ENCODE measurements around the gene BMERB1. TPM values are rescaled to one million over a fixed set of nuclear protein-coding genes. Genes with fewer than 3 reads are reported as not detected.
"Not testable (repeated sequence)": the region's sequence is repeated elsewhere in the genome, so short reads cannot be mapped to it uniquely, and the experiment has no call there.

BMERB1 gene
- total RNA-seq, 2 experiments from 2014 or later = 0.85 to 0.98 TPM

DNA sequence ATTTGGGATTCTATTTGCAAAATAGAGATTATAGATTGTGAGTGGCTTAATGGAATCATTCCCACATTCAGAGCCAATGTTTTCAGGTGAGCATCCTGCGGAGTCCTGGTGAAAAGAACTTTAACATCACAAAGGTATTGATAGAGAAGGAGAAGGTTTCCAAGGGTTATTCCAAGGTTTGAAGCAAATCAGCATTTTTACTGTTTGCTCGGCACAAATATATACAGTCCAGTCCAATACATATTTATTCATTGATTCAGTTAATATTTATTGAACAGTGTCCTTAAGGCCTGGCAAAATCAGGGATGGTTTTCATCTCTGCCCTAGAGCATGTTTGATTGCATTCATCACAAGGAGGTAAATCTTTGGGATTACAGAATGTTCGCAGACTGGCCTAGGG lies 32.4 kb upstream of the BMERB1 start:
- H3K36me3 ChIP-seq (ENCODE audit: insufficient read depth, low read length) = no peaks in the 10 kb centered on the region
- Mint-ChIP-seq H3K27me3 (peaks cover 20% of the 10 kb centered on the region), H3K4me1 (ENCODE audit: low read depth) (no peaks in the 10 kb centered on the region), H3K27ac (no peak overlapping the region), H3K4me3 (no peak overlapping the region), H3K9me3 (no peaks in the 10 kb centered on the region), H3K36me3 (ENCODE audit: low read depth) (no peaks in the 10 kb centered on the region)
- no peaks in the 10 kb centered on the region for H3K4me1 ChIP-seq (ENCODE audit: insufficient read depth, low read length)
- POLR2A ChIA-PET = no interaction called here
- no peak overlapping the region for H3K27ac ChIP-seq (ENCODE audit: low read depth in 1 of 2, low read length in 2 of 2)
- ATAC-seq (ENCODE audit: poor library complexity) = no peak
- intact Hi-C loops (cut with DNase I, micrococcal nuclease) = no loop called here
- peaks cover 0 to 6% of the 10 kb centered on the region in 2 experiments for H3K27me3 ChIP-seq (ENCODE audit: control insufficient read depth in 1 of 2, insufficient read depth in 2 of 2, low read length in 2 of 2)
- no peak overlapping the region for H3K4me3 ChIP-seq (ENCODE audit: low read length)
- H3K9me3 ChIP-seq (ENCODE audit: control insufficient read depth in 1 of 2, insufficient read depth in 1 of 2, low read length in 2 of 2) = no peaks in the 10 kb centered on the region
- CTCF ChIA-PET = no interaction called here
- TF ChIP-seq, protein P1, sequence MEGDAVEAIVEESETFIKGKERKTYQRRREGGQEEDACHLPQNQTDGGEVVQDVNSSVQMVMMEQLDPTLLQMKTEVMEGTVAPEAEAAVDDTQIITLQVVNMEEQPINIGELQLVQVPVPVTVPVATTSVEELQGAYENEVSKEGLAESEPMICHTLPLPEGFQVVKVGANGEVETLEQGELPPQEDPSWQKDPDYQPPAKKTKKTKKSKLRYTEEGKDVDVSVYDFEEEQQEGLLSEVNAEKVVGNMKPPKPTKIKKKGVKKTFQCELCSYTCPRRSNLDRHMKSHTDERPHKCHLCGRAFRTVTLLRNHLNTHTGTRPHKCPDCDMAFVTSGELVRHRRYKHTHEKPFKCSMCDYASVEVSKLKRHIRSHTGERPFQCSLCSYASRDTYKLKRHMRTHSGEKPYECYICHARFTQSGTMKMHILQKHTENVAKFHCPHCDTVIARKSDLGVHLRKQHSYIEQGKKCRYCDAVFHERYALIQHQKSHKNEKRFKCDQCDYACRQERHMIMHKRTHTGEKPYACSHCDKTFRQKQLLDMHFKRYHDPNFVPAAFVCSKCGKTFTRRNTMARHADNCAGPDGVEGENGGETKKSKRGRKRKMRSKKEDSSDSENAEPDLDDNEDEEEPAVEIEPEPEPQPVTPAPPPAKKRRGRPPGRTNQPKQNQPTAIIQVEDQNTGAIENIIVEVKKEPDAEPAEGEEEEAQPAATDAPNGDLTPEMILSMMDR (IDR thresholded peaks at IDR 0.05) = no peak
- no peak for DNase-seq

DNA sequence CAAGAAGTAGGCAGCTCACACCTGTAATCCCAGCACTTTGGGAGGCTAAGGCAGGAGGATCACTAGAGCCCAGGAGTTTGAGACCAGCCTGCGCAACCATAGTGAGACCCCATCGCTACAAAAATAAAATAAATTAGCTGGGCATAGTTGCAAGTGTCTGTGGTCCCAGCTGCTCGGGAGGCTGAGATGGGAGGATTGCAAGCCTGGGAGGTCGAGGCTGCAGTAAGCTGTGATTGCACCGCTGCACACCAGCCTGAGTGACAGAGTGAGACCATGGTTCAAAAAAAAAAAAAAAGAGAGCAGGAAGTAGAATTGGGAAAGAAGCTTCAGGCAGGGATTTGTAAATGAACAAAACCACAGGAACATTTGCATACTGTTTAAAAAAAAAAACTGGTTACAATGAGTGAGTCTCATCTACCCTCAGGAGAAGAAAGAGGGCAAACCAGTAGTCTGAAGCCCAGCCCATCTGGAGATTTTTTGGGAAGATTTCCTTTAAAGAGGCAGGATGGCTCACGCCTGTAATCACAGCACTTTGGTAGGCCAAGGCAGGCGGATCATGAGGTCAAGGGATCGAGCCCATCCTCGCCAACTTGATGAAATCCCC lies 30.9 kb upstream of the BMERB1 start:
- DNase-seq = no peak
- Mint-ChIP-seq H3K4me1 (ENCODE audit: low read depth) (no peaks in the 10 kb centered on the region), H3K4me3 (no peak overlapping the region), H3K27me3 (peaks cover 8% of the 10 kb centered on the region), H3K36me3 (ENCODE audit: low read depth) (no peaks in the 10 kb centered on the region), H3K9me3 (no peaks in the 10 kb centered on the region), H3K27ac (no peak overlapping the region)
- no peak overlapping the region for H3K4me3 ChIP-seq (ENCODE audit: low read length)
- H3K36me3 ChIP-seq (ENCODE audit: insufficient read depth, low read length) = no peaks in the 10 kb centered on the region
- no peak overlapping the region for H3K27ac ChIP-seq (ENCODE audit: low read depth in 1 of 2, low read length in 2 of 2)
- ChIA-PET POLR2A (no interaction called here), CTCF (no interaction called here)
- intact Hi-C loops (cut with DNase I, micrococcal nuclease) = no loop called here
- no peaks in the 10 kb centered on the region for H3K27me3 ChIP-seq (ENCODE audit: control insufficient read depth in 1 of 2, insufficient read depth in 2 of 2, low read length in 2 of 2)
- no peak for ATAC-seq (ENCODE audit: poor library complexity)
- no peaks in the 10 kb centered on the region for H3K4me1 ChIP-seq (ENCODE audit: insufficient read depth, low read length)
- no peaks in the 10 kb centered on the region for H3K9me3 ChIP-seq (ENCODE audit: control insufficient read depth in 1 of 2, insufficient read depth in 1 of 2, low read length in 2 of 2)
- TF ChIP-seq, protein P1 (IDR thresholded peaks at IDR 0.05) = no peak

DNA sequence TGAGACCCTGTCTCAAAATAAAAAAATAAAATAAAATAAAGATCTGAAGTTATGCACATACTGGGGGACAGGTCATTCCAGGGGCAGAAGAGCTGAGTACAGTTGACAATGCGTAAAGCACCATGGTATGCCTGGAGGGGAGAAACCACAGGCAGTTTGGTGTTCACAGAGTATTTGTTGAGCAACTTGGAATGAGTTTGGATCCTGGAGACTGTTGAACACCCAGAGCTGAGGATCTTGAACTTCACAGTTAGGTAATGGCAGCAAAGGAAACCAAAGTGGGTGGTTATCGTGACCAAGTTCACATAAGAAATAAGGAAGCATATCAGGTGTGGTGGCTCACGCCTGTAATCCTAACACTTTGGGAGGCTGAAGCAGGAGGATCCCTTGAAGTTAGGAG lies 30.3 kb upstream of the BMERB1 start:
- H3K27ac Mint-ChIP-seq; H3K9me3 Mint-ChIP-seq; H3K4me3 Mint-ChIP-seq; H3K4me1 ChIP-seq (ENCODE audit: insufficient read depth, low read length); H3K27ac ChIP-seq (ENCODE audit: low read depth in 1 of 2, low read length in 2 of 2); H3K9me3 ChIP-seq (ENCODE audit: control insufficient read depth in 1 of 2, insufficient read depth in 1 of 2, low read length in 2 of 2); H3K27me3 Mint-ChIP-seq; H3K27me3 ChIP-seq (ENCODE audit: control insufficient read depth in 1 of 2, insufficient read depth in 2 of 2, low read length in 2 of 2); intact Hi-C loops (cut with DNase I, micrococcal nuclease); ATAC-seq (ENCODE audit: poor library complexity); POLR2A ChIA-PET; H3K36me3 Mint-ChIP-seq (ENCODE audit: low read depth); H3K4me3 ChIP-seq (ENCODE audit: low read length); H3K36me3 ChIP-seq (ENCODE audit: insufficient read depth, low read length); CTCF ChIA-PET; DNase-seq; H3K4me1 Mint-ChIP-seq (ENCODE audit: low read depth): not testable (repeated sequence)

DNA sequence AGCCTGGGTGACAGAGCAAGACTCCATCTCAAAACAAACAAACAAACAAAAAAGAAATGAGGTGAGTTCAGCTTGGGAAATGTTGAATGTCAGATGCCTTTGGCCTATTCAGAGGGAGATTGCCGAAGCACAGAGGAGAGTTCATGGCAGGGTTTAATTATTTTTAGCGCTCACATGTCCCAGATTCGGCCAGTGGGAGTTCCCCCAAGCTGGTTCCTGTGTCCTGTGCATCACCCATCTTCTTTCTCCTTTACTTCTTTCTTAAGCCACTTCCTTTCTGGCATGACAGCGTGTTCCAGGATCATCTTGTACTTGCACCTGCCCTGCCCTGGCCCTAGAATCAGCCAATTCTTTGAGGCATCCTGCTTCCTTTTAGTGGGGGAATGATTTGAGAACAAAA lies 29.6 kb upstream of the BMERB1 start:
- intact Hi-C loops (cut with DNase I, micrococcal nuclease) = no loop called here
- Mint-ChIP-seq H3K9me3 (no peaks in the 10 kb centered on the region), H3K27ac (no peak overlapping the region), H3K36me3 (ENCODE audit: low read depth) (no peaks in the 10 kb centered on the region), H3K4me3 (no peak overlapping the region), H3K4me1 (ENCODE audit: low read depth) (no peaks in the 10 kb centered on the region), H3K27me3 (no peaks in the 10 kb centered on the region)
- POLR2A ChIA-PET = no interaction called here
- DNase-seq (no peak), ATAC-seq (ENCODE audit: poor library complexity) (no peak)
- H3K27ac ChIP-seq (ENCODE audit: low read depth in 1 of 2, low read length in 2 of 2) = no peak overlapping the region
- TF ChIP-seq, protein P1 (IDR thresholded peaks at IDR 0.05) = no peak
- no peaks in the 10 kb centered on the region for H3K27me3 ChIP-seq (ENCODE audit: control insufficient read depth in 1 of 2, insufficient read depth in 2 of 2, low read length in 2 of 2)
- no peaks in the 10 kb centered on the region for H3K36me3 ChIP-seq (ENCODE audit: insufficient read depth, low read length)
- no peak overlapping the region for H3K4me3 ChIP-seq (ENCODE audit: low read length)
- no peaks in the 10 kb centered on the region for H3K9me3 ChIP-seq (ENCODE audit: control insufficient read depth in 1 of 2, insufficient read depth in 1 of 2, low read length in 2 of 2)
- no peaks in the 10 kb centered on the region for H3K4me1 ChIP-seq (ENCODE audit: insufficient read depth, low read length)
- CTCF ChIA-PET = no interaction called here

DNA sequence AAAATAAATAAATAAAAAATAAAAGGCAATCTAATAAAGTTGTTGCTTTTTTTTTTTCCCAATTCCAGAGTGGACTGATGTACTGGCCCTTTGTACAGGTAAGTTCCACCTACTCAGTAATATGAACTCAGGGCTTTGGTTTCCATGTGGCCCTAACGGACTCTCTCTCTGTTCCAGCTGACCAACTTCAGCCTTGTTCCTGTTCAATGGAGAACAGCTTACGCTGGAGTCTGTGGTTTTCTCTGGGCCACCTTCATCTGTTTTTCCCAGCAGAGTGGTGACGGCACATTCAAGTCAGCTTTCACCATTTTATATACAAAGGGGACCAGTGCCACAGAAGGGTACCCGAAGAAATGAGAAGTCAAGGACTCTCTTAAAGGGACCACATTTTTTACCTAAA lies 26.6 kb upstream of the BMERB1 start:
- H3K9me3 ChIP-seq (ENCODE audit: control insufficient read depth in 1 of 2, insufficient read depth in 1 of 2, low read length in 2 of 2); H3K27me3 ChIP-seq (ENCODE audit: control insufficient read depth in 1 of 2, insufficient read depth in 2 of 2, low read length in 2 of 2); H3K27me3 Mint-ChIP-seq; ATAC-seq (ENCODE audit: poor library complexity); intact Hi-C loops (cut with DNase I, micrococcal nuclease); H3K9me3 Mint-ChIP-seq; H3K36me3 Mint-ChIP-seq (ENCODE audit: low read depth); H3K4me3 Mint-ChIP-seq; CTCF ChIA-PET; H3K36me3 ChIP-seq (ENCODE audit: insufficient read depth, low read length); H3K4me3 ChIP-seq (ENCODE audit: low read length); POLR2A ChIA-PET; H3K27ac ChIP-seq (ENCODE audit: low read depth in 1 of 2, low read length in 2 of 2); H3K27ac Mint-ChIP-seq; H3K4me1 Mint-ChIP-seq (ENCODE audit: low read depth); DNase-seq; H3K4me1 ChIP-seq (ENCODE audit: insufficient read depth, low read length): not testable (repeated sequence)
